Measurements from ENCODE around the gene GNAQ. TPM values are rescaled to one million over a fixed set of nuclear protein-coding genes. Genes with fewer than 3 reads are reported as not detected.

Gene GNAQ
- total RNA-seq, 1 donor from 2014 or later = 46.9 TPM

GRCh38 chr9:77772646-77773045, 259.0 kb downstream of the GNAQ start:
- TF ChIP-seq, protein P1, sequence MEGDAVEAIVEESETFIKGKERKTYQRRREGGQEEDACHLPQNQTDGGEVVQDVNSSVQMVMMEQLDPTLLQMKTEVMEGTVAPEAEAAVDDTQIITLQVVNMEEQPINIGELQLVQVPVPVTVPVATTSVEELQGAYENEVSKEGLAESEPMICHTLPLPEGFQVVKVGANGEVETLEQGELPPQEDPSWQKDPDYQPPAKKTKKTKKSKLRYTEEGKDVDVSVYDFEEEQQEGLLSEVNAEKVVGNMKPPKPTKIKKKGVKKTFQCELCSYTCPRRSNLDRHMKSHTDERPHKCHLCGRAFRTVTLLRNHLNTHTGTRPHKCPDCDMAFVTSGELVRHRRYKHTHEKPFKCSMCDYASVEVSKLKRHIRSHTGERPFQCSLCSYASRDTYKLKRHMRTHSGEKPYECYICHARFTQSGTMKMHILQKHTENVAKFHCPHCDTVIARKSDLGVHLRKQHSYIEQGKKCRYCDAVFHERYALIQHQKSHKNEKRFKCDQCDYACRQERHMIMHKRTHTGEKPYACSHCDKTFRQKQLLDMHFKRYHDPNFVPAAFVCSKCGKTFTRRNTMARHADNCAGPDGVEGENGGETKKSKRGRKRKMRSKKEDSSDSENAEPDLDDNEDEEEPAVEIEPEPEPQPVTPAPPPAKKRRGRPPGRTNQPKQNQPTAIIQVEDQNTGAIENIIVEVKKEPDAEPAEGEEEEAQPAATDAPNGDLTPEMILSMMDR (IDR thresholded peaks at IDR 0.05; ENCODE audit: unreplicated experiment) = no peak
- H3K4me1 Mint-ChIP-seq = peaks cover 15% of the 10 kb centered on the region
- H3K4me3 Mint-ChIP-seq = no peak overlapping the region
- H3K36me3 Mint-ChIP-seq = peaks cover 19% of the 10 kb centered on the region
- no peak for DNase-seq (ENCODE audit: low spot score in 2 of 2, unreplicated experiment in 2 of 2)
- H3K27me3 Mint-ChIP-seq (ENCODE audit: low read depth) = no peaks in the 10 kb centered on the region
- no peak overlapping the region for H3K27ac Mint-ChIP-seq
- peaks cover 18% of the 10 kb centered on the region for H3K9me3 Mint-ChIP-seq

GRCh38 chr9:77771171-77771570, 260.4 kb downstream of the GNAQ start:
- no peaks in the 10 kb centered on the region for H3K27me3 Mint-ChIP-seq (ENCODE audit: low read depth)
- no peak for DNase-seq (ENCODE audit: low spot score in 2 of 2, unreplicated experiment in 2 of 2)
- H3K4me3 Mint-ChIP-seq = no peak overlapping the region
- peaks cover 23% of the 10 kb centered on the region for H3K4me1 Mint-ChIP-seq
- H3K27ac Mint-ChIP-seq = no peak overlapping the region
- peaks cover 6% of the 10 kb centered on the region for H3K36me3 Mint-ChIP-seq
- TF ChIP-seq, protein P1 (IDR thresholded peaks at IDR 0.05; ENCODE audit: unreplicated experiment) = no peak
- peaks cover 3% of the 10 kb centered on the region for H3K9me3 Mint-ChIP-seq

- TF ChIP-seq, protein P1 (IDR thresholded peaks at IDR 0.05; ENCODE audit: unreplicated experiment) = no peak
- H3K27ac Mint-ChIP-seq = no peak overlapping the region
- peaks cover 8% of the 10 kb centered on the region for H3K36me3 Mint-ChIP-seq
- DNase-seq (ENCODE audit: low spot score in 2 of 2, unreplicated experiment in 2 of 2) = no peak
- no peaks in the 10 kb centered on the region for H3K27me3 Mint-ChIP-seq (ENCODE audit: low read depth)
- no peak overlapping the region for H3K4me3 Mint-ChIP-seq
- peaks cover 6% of the 10 kb centered on the region for H3K9me3 Mint-ChIP-seq
- H3K4me1 Mint-ChIP-seq = peaks cover 23% of the 10 kb centered on the region
These were observed 261.3 kb downstream of the GNAQ start for GRCh38 chr9:77770340-77770739.

DNA sequence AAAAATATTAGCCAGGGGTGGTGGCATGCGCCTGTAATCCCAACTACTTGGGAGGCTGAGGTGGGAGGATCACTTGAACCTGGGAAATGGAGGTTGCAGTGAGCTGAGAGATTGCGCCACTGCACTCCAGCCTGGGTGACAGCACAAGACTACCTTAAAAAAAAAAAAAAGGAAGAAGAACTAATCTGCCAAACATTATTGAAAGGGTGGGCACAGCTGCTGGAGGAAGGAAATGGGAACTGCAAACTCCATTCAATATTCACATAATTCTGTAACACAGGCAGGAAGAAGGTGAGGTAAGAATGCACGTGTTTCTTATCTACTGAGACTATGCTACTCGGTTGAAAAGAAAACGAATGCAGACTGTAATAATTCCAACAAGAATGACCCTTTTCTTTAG, 262.4 kb downstream of the GNAQ start:
- no peaks in the 10 kb centered on the region for H3K27me3 Mint-ChIP-seq (ENCODE audit: low read depth)
- H3K4me3 Mint-ChIP-seq = no peak overlapping the region
- peaks cover 23% of the 10 kb centered on the region for H3K4me1 Mint-ChIP-seq
- peaks cover 13% of the 10 kb centered on the region for H3K9me3 Mint-ChIP-seq
- peaks cover 16% of the 10 kb centered on the region for H3K36me3 Mint-ChIP-seq
- TF ChIP-seq, protein P1 (IDR thresholded peaks at IDR 0.05; ENCODE audit: unreplicated experiment) = no peak
- H3K27ac Mint-ChIP-seq = no peak overlapping the region
- no peak for DNase-seq (ENCODE audit: low spot score in 2 of 2, unreplicated experiment in 2 of 2)

- Mint-ChIP-seq H3K36me3 (peaks cover 23% of the 10 kb centered on the region), H3K4me1 (peaks cover 19% of the 10 kb centered on the region), H3K27me3 (ENCODE audit: low read depth) (no peaks in the 10 kb centered on the region), H3K9me3 (peaks cover 13% of the 10 kb centered on the region), H3K4me3 (no peak overlapping the region), H3K27ac (no peak overlapping the region)
- DNase-seq (ENCODE audit: low spot score in 2 of 2, unreplicated experiment in 2 of 2) = no peak
- TF ChIP-seq, protein P1 (IDR thresholded peaks at IDR 0.05; ENCODE audit: unreplicated experiment) = no peak
These were observed 265.0 kb downstream of the GNAQ start for GRCh38 chr9:77766587-77766986.

DNA sequence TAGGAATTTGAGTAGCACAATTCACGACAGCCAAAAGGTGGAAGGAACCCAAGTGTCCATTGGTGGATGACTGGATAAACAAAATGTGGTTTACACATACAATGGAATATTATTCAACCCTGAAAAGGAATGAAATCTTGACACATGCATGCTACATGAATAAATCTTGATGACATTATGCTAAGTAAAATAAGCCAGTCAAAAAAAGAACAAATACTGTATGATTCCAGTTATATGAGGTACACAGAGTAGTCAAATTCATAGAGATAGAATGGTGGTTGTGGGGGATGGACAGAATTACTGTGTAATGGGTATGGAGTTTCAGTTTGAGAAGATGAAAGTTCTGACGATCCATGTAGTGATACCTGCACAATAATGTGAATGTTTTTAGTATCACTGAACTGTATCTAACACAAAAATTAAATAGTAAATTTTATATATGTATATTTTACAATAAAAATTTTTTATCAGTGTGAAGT, 265.8 kb downstream of the GNAQ start:
- Mint-ChIP-seq H3K27me3 (ENCODE audit: low read depth) (no peaks in the 10 kb centered on the region), H3K4me1 (peaks cover 19% of the 10 kb centered on the region), H3K27ac (no peak overlapping the region), H3K9me3 (peaks cover 13% of the 10 kb centered on the region), H3K36me3 (peaks cover 23% of the 10 kb centered on the region), H3K4me3 (no peak overlapping the region)
- DNase-seq (ENCODE audit: low spot score in 2 of 2, unreplicated experiment in 2 of 2) = no peak
- TF ChIP-seq, protein P1 (IDR thresholded peaks at IDR 0.05; ENCODE audit: unreplicated experiment) = no peak
